CD4-positive, alpha-beta T cell (primary cell): Measurements from ENCODE around the gene DIABLO. TPM values are rescaled to one million over a fixed set of nuclear protein-coding genes. Genes with fewer than 3 reads are reported as not detected.

ENCODE experiments used
- ATAC-seq: fragments of 200-7000 bp; cut with Tn5 transposase; one replicate; pipeline ENCODE4 v1.10.0; 2022; ENCODE audit warnings: mild to moderate bottlenecking; ENCODE audit not compliant: poor library complexity
- CTCF ChIA-PET: fragments of 350-600 bp; sonication (Branson Sonifier 250); formaldehyde crosslinking; loops from one replicate; lab custom pipeline; 2021; ENCODE audit warnings: antibody characterized with exemption, inconsistent platforms; lab: Charles Lee
- POLR2A ChIA-PET: fragments of 350-600 bp; sonication (Branson Sonifier 250); formaldehyde crosslinking; loops from one replicate; lab custom pipeline; 2021; ENCODE audit warnings: antibody characterized with exemption, inconsistent platforms; lab: Charles Lee
- DNase-seq, 14 experiments: peaks; one replicate each; pipeline ENCODE4 v3.0.0-alpha.2; 2013 to 2020; ENCODE audit warnings: mixed read lengths in 2 of 14
- H3K27ac ChIP-seq, 2 donors: one replicate each; pipeline versions ENCODE4 v1.5.1 to v1.7.0; 2013; ENCODE audit warnings: low read length in 2 of 2, low read depth in 1 of 2, mild to moderate bottlenecking in 1 of 2
- H3K27me3 ChIP-seq, 2 experiments: 1 replicate in 1 of 2; 2 replicates in 1 of 2; pipeline versions ENCODE4 v1.6.1 to v1.7.0; 2013; ENCODE audit warnings: low read length in 2 of 2, control low read depth in 1 of 2, mild to moderate bottlenecking in 1 of 2, moderate library complexity in 1 of 2; ENCODE audit not compliant: insufficient read depth in 2 of 2, control insufficient read depth in 1 of 2
- H3K36me3 ChIP-seq: one replicate; pipeline ENCODE4 v1.6.1; 2013; ENCODE audit warnings: low read length, control low read depth; ENCODE audit not compliant: insufficient read depth
- H3K4me1 ChIP-seq: one replicate; pipeline ENCODE4 v1.6.1; 2013; ENCODE audit warnings: low read length, control low read depth; ENCODE audit not compliant: insufficient read depth
- H3K4me3 ChIP-seq: one replicate; pipeline ENCODE4 v1.5.1; 2013; ENCODE audit warnings: mild to moderate bottlenecking, low read length, moderate library complexity
- H3K9me3 ChIP-seq, 2 experiments: 1 replicate in 1 of 2; 2 replicates in 1 of 2; pipeline versions ENCODE4 v1.6.1 to v1.7.0; 2013; ENCODE audit warnings: low read length in 2 of 2, mild to moderate bottlenecking in 2 of 2, control low read depth in 1 of 2, moderate library complexity in 1 of 2; ENCODE audit not compliant: control insufficient read depth in 1 of 2, insufficient read depth in 1 of 2
- H3K27ac Mint-ChIP-seq: one replicate; pipeline ENCODE4 v1.8.0; 2020; ENCODE audit warnings: mixed read lengths
- H3K27me3 Mint-ChIP-seq: one replicate; pipeline ENCODE4 v1.8.0; 2021; ENCODE audit warnings: mixed read lengths
- H3K36me3 Mint-ChIP-seq: one replicate; pipeline ENCODE4 v1.8.0; 2021; ENCODE audit warnings: low read depth, mixed read lengths
- H3K4me1 Mint-ChIP-seq: one replicate; pipeline ENCODE4 v1.8.0; 2021; ENCODE audit warnings: low read depth, mixed read lengths
- H3K4me3 Mint-ChIP-seq: one replicate; pipeline ENCODE4 v1.8.0; 2020; ENCODE audit warnings: mild to moderate bottlenecking, mixed read lengths
- H3K9me3 Mint-ChIP-seq: one replicate; pipeline ENCODE4 v1.8.0; 2020; ENCODE audit warnings: mixed read lengths
- CTCF ChIP-seq: fragments of 200-600 bp; IDR thresholded peaks from one replicate; pipeline ENCODE4 v1.8.0; 2022; ENCODE audit warnings: antibody characterized with exemption, mild to moderate bottlenecking
- intact Hi-C, 2 experiments: fragments of 100-400 bp; cut with DNase I in 1 of 2; cut with micrococcal nuclease in 1 of 2; formaldehyde crosslinking; loops; one replicate each; pipeline versions ENCODE4 v1.15.1 to v1.9.0; 2023 to 2025; cut with DNase I, micrococcal nuclease
- total RNA-seq, 174 experiments: library from RNA in 2 of 174; stranded (reverse) in 2 of 174; gene quantifications; one replicate each; pipeline ENCODE4 v1.2.3 and lab custom pipeline; 2021 to 2026

The DIABLO gene
- total RNA-seq, 2 experiments from 2014 or later: 90.3 to 91.3 TPM

DNA sequence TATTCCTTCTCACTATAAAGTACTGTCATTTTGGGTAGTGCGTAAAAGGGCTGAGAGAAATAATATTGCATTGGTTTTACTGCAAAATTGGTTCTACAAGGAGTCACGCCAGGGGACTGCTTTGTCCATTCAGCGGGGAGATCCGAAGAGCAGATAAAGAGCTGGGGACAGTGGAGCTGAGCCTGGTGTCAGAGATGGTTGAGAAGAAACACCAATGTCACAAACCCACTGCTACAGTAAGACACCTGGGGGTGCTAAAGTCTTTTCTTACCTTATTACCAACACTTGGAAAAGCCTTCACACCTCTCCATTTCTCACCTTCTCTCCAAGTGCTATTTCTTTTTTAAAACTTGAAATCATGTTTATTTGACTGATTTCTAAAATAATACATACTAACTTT, 66.0 kb downstream of the DIABLO start:
- Histone ChIP-seq H3K36me3 (no peaks in the 10 kb centered on the region), H3K4me3 (no peak overlapping the region), H3K4me1 (peaks cover 4% of the 10 kb centered on the region), H3K9me3 (no peaks in the 10 kb centered on the region), H3K27me3 (no peaks in the 10 kb centered on the region), H3K27ac (no peak overlapping the region)
- ATAC-seq (no peak), DNase-seq (no peak)
- Mint-ChIP-seq H3K36me3 (no peaks in the 10 kb centered on the region), H3K4me1 (no peaks in the 10 kb centered on the region), H3K27ac (no peak overlapping the region), H3K27me3 (no peaks in the 10 kb centered on the region), H3K4me3 (no peak overlapping the region), H3K9me3 (no peaks in the 10 kb centered on the region)
- ChIA-PET CTCF (no interaction called here), POLR2A (no interaction called here)
- peak; percentile 7 for TF ChIP-seq CTCF
- intact Hi-C loops: no loop called here

DNA sequence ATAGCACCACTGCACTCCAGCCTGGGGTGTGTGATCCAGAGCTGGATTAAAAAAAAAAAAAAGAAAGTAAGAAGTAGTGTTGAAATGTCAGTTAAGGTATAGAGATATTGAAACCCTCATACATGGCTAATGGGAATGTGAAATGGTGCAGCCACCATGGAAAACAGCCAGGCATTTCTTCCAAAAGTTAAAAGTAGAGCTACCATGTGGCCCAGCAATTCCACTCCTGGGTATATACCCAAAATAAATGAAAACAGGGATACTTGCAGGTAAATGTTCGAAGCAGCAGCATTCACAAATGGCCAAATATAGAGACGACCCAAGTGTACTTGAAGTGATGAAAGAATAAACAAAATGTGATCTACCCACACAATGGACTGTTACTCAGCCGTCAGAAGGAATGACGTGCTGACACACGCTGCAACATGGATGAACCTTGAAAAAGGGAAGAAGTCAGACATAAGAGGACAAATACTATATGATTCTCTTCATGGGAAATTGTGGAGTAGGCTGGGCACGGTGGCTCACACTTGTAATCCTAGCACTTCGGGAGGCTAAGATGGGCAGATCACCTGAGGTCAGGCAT, 67.1 kb downstream of the DIABLO start:
- Mint-ChIP-seq H3K27ac (no peak overlapping the region), H3K36me3 (no peaks in the 10 kb centered on the region), H3K27me3 (no peaks in the 10 kb centered on the region), H3K4me1 (no peaks in the 10 kb centered on the region), H3K9me3 (no peaks in the 10 kb centered on the region), H3K4me3 (no peak overlapping the region)
- CTCF ChIA-PET: no interaction called here
- no peak for DNase-seq
- Histone ChIP-seq H3K4me1 (peaks cover 4% of the 10 kb centered on the region), H3K27ac (no peak overlapping the region), H3K27me3 (no peaks in the 10 kb centered on the region), H3K9me3 (no peaks in the 10 kb centered on the region), H3K36me3 (no peaks in the 10 kb centered on the region), H3K4me3 (no peak overlapping the region)
- no peak for ATAC-seq
- intact Hi-C loops: no loop called here
- no peak for TF ChIP-seq CTCF
- POLR2A ChIA-PET: interaction anchor here (0.6 kb wide), 1 partner anchor 251 kb away, joined by 4 read pairs; no protein-coding TSS in a partner anchor

Other genes with a start within 250 kb of the DIABLO start
- gene BCL7A, start 204.2 kb downstream of the DIABLO start, total RNA-seq: 1 to 10 TPM; 3.5 to 4.4 TPM
- 10 to 100 TPM; 98.0 to 99.3 TPM for gene MLXIP, start 147.3 kb downstream of the DIABLO start, total RNA-seq
- gene IL31, start 51.8 kb downstream of the DIABLO start, total RNA-seq: not detected
- not detected for gene LRRC43, start 42.9 kb downstream of the DIABLO start, total RNA-seq
- not detected for gene B3GNT4, start 22.3 kb downstream of the DIABLO start, total RNA-seq
- 10 to 100 TPM; 12.0 to 14.2 TPM for gene VPS33A, start 40.4 kb upstream of the DIABLO start, total RNA-seq
- gene CLIP1, start 196.6 kb upstream of the DIABLO start, total RNA-seq: 10 to 100 TPM; 52.0 to 54.9 TPM